ENCODE data around the gene CELF4.
A peak's percentile ranks its signal among the peaks of the same experiment; 100 is the strongest.

CELF4 gene

GRCh38 chr18:37501136-37501535 lies 64.5 kb downstream of the CELF4 start:
- Histone ChIP-seq H3K4me1 (ENCODE audit: insufficient read depth, low read length) (no peaks in the 10 kb centered on the region), H3K27me3 (ENCODE audit: insufficient read depth, low read length) (no peaks in the 10 kb centered on the region), H3K9ac (ENCODE audit: low read depth, low read length) (no peak overlapping the region), H3K4me3 (ENCODE audit: low read length) (no peak overlapping the region), H3K27ac (ENCODE audit: low read length) (no peak overlapping the region), H3K36me3 (ENCODE audit: insufficient read depth, low read depth, low read length) (no peaks in the 10 kb centered on the region), H3K9me3 (ENCODE audit: insufficient read depth, low read depth, low read length) (no peaks in the 10 kb centered on the region)

GRCh38 chr18:37499913-37500312 lies 65.7 kb downstream of the CELF4 start:
- Histone ChIP-seq H3K36me3 (ENCODE audit: insufficient read depth, low read depth, low read length) (no peaks in the 10 kb centered on the region), H3K27me3 (ENCODE audit: insufficient read depth, low read length) (0 out of 2 replicates have a peak, but pooled peaks cover 3% of the 10 kb centered on the region), H3K9ac (ENCODE audit: low read depth, low read length) (no peak overlapping the region), H3K9me3 (ENCODE audit: insufficient read depth, low read depth, low read length) (no peaks in the 10 kb centered on the region), H3K27ac (ENCODE audit: low read length) (no peak overlapping the region), H3K4me3 (ENCODE audit: low read length) (no peak overlapping the region), H3K4me1 (ENCODE audit: insufficient read depth, low read length) (no peaks in the 10 kb centered on the region)

DNA sequence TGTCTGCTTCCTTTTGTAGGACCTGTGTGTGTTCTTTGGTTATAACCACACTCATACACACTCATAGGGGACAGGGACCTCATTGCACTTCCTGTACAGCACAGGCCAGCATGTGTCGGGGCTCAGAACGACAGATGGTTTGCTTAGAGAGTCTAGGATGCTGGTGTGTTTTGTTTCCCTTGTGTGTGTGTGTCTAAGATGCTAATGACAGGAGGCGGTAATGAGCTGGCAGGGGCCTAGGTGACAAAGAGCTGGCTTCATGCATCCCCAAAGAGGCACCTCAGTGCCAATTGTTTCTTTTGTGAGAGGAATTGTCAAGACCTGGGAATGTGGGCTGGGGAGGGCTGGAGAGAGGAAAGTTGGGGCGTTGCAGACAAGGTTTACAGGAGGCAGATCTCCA lies 66.6 kb downstream of the CELF4 start:
- Histone ChIP-seq H3K9me3 (ENCODE audit: insufficient read depth, low read depth, low read length) (no peaks in the 10 kb centered on the region), H3K27ac (ENCODE audit: low read length) (no peak overlapping the region), H3K9ac (ENCODE audit: low read depth, low read length) (no peak overlapping the region), H3K4me3 (ENCODE audit: low read length) (no peak overlapping the region), H3K4me1 (ENCODE audit: insufficient read depth, low read length) (no peaks in the 10 kb centered on the region), H3K27me3 (ENCODE audit: insufficient read depth, low read length) (peaks cover 11% of the 10 kb centered on the region; the same call in 1 of the 2 replicates), H3K36me3 (ENCODE audit: insufficient read depth, low read depth, low read length) (no peaks in the 10 kb centered on the region)

- peaks cover 3% of the 10 kb centered on the region; the same call in 1 of the 2 replicates for H3K4me1 ChIP-seq (ENCODE audit: insufficient read depth, low read length)
- peaks cover 13% of the 10 kb centered on the region; the same call in 1 of the 2 replicates for H3K27me3 ChIP-seq (ENCODE audit: insufficient read depth, low read length)
- H3K9me3 ChIP-seq (ENCODE audit: insufficient read depth, low read depth, low read length): no peaks in the 10 kb centered on the region
- H3K36me3 ChIP-seq (ENCODE audit: insufficient read depth, low read depth, low read length): no peaks in the 10 kb centered on the region
- H3K9ac ChIP-seq (ENCODE audit: low read depth, low read length): no peak overlapping the region
- no peak overlapping the region for H3K4me3 ChIP-seq (ENCODE audit: low read length)
- H3K27ac ChIP-seq (ENCODE audit: low read length): no peak overlapping the region
These were observed 67.6 kb downstream of the CELF4 start for GRCh38 chr18:37497853-37498518.

GRCh38 chr18:37496568-37496967 lies 69.0 kb downstream of the CELF4 start:
- Histone ChIP-seq H3K4me3 (ENCODE audit: low read length) (no peak overlapping the region), H3K36me3 (ENCODE audit: insufficient read depth, low read depth, low read length) (no peaks in the 10 kb centered on the region), H3K9ac (ENCODE audit: low read depth, low read length) (no peak overlapping the region), H3K4me1 (ENCODE audit: insufficient read depth, low read length) (peaks cover 6% of the 10 kb centered on the region; the same call in 1 of the 2 replicates), H3K27me3 (ENCODE audit: insufficient read depth, low read length) (peaks cover 25% of the 10 kb centered on the region; the same call in 1 of the 2 replicates), H3K9me3 (ENCODE audit: insufficient read depth, low read depth, low read length) (no peaks in the 10 kb centered on the region), H3K27ac (ENCODE audit: low read length) (no peak overlapping the region)

GRCh38 chr18:37495354-37495753 lies 70.2 kb downstream of the CELF4 start:
- Histone ChIP-seq H3K36me3 (ENCODE audit: insufficient read depth, low read depth, low read length) (no peaks in the 10 kb centered on the region), H3K4me3 (ENCODE audit: low read length) (no peak overlapping the region), H3K27me3 (ENCODE audit: insufficient read depth, low read length) (peaks cover 33% of the 10 kb centered on the region; the same call in 1 of the 2 replicates), H3K4me1 (ENCODE audit: insufficient read depth, low read length) (peaks cover 10% of the 10 kb centered on the region; the same call in 1 of the 2 replicates), H3K9me3 (ENCODE audit: insufficient read depth, low read depth, low read length) (no peaks in the 10 kb centered on the region), H3K27ac (ENCODE audit: low read length) (no peak overlapping the region), H3K9ac (ENCODE audit: low read depth, low read length) (no peak overlapping the region)

GRCh38 chr18:37494406-37494805 lies 71.2 kb downstream of the CELF4 start:
- H3K27me3 ChIP-seq (ENCODE audit: insufficient read depth, low read length): peaks cover 40% of the 10 kb centered on the region; the same call in 1 of the 2 replicates
- H3K9ac ChIP-seq (ENCODE audit: low read depth, low read length): no peak overlapping the region
- H3K4me1 ChIP-seq (ENCODE audit: insufficient read depth, low read length): peaks cover 20% of the 10 kb centered on the region

DNA sequence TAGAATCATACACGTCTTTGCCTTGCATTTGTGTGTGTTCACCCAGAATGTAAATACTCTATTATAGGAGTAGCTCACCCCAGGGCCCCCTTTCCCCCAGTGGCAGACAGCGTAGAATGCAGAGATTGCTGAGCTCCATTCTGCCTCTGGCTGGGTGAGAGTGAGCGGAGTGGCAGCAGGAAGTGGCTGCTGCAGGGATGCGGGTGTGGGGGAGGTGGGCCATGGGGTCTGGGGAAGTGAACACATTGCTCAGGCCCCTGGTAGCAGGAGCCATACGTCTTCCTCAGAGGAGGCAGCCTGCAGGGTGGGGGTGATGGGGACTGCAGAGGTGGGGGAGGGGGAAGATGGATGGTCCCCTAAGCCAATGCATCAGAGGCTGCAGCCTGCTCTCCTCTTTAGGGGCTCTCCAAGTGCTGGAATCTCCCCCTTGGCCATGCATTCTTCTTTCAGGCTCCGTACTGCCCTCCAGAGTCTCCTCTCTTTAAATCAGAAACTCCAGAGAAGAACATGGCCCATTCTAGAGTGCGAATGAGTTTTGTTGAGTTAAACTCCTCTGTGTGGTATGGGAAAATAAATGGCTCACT lies 72.2 kb downstream of the CELF4 start:
- peaks cover 23% of the 10 kb centered on the region for H3K4me1 ChIP-seq (ENCODE audit: insufficient read depth, low read length)
- H3K4me3 ChIP-seq (ENCODE audit: low read length): no peak overlapping the region
- no peak overlapping the region for H3K27ac ChIP-seq (ENCODE audit: low read length)
- H3K9ac ChIP-seq (ENCODE audit: low read depth, low read length): no peak overlapping the region
- H3K9me3 ChIP-seq (ENCODE audit: insufficient read depth, low read depth, low read length): no peaks in the 10 kb centered on the region
- no peaks in the 10 kb centered on the region for H3K36me3 ChIP-seq (ENCODE audit: insufficient read depth, low read depth, low read length)
- peaks cover 50% of the 10 kb centered on the region for H3K27me3 ChIP-seq (ENCODE audit: insufficient read depth, low read length)

More at GRCh38 chr18:37494406-37494805, 71.2 kb downstream of the CELF4 start:
- Histone ChIP-seq H3K4me3 (ENCODE audit: low read length) (no peak overlapping the region), H3K27ac (ENCODE audit: low read length) (no peak overlapping the region), H3K36me3 (ENCODE audit: insufficient read depth, low read depth, low read length) (no peaks in the 10 kb centered on the region), H3K9me3 (ENCODE audit: insufficient read depth, low read depth, low read length) (no peaks in the 10 kb centered on the region)

DNA sequence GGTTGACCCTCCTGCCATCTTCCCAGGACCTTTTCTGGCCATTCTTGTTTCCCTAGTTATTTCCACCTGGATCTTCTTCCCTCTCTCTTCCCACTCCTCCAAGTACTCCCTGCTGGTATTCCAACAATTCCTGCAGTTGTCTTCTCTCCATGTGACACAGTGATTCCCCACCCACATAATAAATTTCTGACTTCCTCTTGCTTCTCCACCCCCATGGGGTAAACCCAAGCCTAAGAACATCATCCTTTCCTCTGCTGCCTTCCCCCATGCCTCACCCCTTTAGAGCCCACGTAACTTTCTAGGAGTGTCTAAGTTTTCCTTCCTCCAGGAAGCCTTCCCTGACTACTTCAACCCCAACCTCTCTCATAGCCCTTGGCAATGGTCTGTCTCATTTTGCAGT lies 72.6 kb downstream of the CELF4 start:
- H3K27ac ChIP-seq (ENCODE audit: low read length): no peak overlapping the region
- no peak overlapping the region for H3K4me3 ChIP-seq (ENCODE audit: low read length)
- peaks cover 55% of the 10 kb centered on the region for H3K27me3 ChIP-seq (ENCODE audit: insufficient read depth, low read length)
- no peaks in the 10 kb centered on the region for H3K36me3 ChIP-seq (ENCODE audit: insufficient read depth, low read depth, low read length)
- H3K9ac ChIP-seq (ENCODE audit: low read depth, low read length): no peak overlapping the region
- peaks cover 25% of the 10 kb centered on the region for H3K4me1 ChIP-seq (ENCODE audit: insufficient read depth, low read length)
- no peaks in the 10 kb centered on the region for H3K9me3 ChIP-seq (ENCODE audit: insufficient read depth, low read depth, low read length)

DNA sequence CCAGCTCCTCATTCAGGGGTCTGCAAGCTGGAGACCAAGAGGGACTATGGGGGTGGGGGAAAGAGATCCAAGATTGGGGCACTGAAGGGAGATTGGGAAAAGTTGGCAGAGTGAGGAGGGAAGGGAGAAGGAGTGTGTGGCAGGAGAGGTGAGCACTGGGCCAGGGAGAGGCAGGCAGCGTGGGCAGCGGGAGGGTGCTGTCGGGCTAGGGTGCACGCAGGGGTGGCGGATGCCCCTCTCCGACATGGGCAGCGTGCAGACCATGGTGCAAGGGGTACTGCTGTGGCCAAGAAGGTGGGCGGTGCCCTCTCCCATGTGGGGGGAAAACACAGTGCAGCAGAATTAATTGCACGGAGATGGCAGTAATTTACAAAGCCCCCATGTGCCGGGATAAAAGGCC lies 74.1 kb downstream of the CELF4 start:
- no peaks in the 10 kb centered on the region for H3K9me3 ChIP-seq (ENCODE audit: insufficient read depth, low read depth, low read length)
- H3K9ac ChIP-seq (ENCODE audit: low read depth, low read length): no peak overlapping the region
- no peak overlapping the region for H3K4me3 ChIP-seq (ENCODE audit: low read length)
- H3K4me1 ChIP-seq (ENCODE audit: insufficient read depth, low read length): peaks cover 35% of the 10 kb centered on the region
- no peaks in the 10 kb centered on the region for H3K36me3 ChIP-seq (ENCODE audit: insufficient read depth, low read depth, low read length)
- peaks cover 69% of the 10 kb centered on the region for H3K27me3 ChIP-seq (ENCODE audit: insufficient read depth, low read length)
- H3K27ac ChIP-seq (ENCODE audit: low read length): no peak overlapping the region

DNA sequence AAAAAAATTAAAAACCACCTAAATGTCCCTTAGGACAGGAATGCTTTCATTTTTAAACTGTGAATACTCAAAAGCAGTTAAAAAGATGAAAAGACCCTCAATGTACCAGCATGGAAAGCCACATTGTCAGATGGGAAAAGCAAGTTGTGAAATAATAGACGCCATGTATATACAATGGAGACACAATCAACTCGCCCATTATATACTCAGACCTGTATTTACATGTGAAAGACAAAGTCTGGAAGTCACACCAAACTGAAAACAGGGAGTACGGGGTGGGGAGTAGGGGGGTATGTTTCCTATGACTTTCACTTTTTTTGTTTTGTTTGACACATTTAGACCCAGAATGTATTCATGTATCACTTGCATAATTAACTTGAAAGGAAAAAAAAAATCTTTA lies 75.6 kb downstream of the CELF4 start:
- H3K4me3 ChIP-seq (ENCODE audit: low read length): no peak overlapping the region
- H3K9ac ChIP-seq (ENCODE audit: low read depth, low read length): 0 out of 2 replicates have a peak overlapping the region, but pooled peaks have one; percentile 11
- peaks cover 77% of the 10 kb centered on the region for H3K27me3 ChIP-seq (ENCODE audit: insufficient read depth, low read length)
- H3K9me3 ChIP-seq (ENCODE audit: insufficient read depth, low read depth, low read length): no peaks in the 10 kb centered on the region
- H3K27ac ChIP-seq (ENCODE audit: low read length): no peak overlapping the region
- H3K36me3 ChIP-seq (ENCODE audit: insufficient read depth, low read depth, low read length): no peaks in the 10 kb centered on the region
- H3K4me1 ChIP-seq (ENCODE audit: insufficient read depth, low read length): peaks cover 35% of the 10 kb centered on the region

DNA sequence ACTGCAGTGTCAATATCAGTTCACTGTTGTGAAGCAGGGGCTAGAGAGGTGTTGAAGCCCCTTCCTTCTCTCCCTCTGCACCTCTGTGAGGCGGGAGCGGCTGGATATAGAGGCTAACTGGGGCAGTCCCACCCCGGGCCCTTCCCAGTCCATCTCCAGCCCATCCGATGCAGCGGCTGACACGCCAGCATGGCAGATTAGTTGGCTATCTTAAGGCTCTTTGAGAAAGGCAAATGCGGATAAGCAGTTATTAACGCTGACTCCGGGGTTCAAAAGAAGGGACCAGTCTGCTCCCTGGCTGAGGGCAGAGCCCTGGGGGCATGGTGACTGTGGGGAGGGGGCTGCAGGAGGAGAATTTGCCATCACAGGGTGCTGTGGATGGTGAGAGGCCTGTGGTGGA lies 76.6 kb downstream of the CELF4 start:
- Histone ChIP-seq H3K4me1 (ENCODE audit: insufficient read depth, low read length) (peaks cover 42% of the 10 kb centered on the region), H3K27ac (ENCODE audit: low read length) (no peak overlapping the region), H3K27me3 (ENCODE audit: insufficient read depth, low read length) (peaks cover 79% of the 10 kb centered on the region), H3K4me3 (ENCODE audit: low read length) (no peak overlapping the region), H3K9me3 (ENCODE audit: insufficient read depth, low read depth, low read length) (no peaks in the 10 kb centered on the region), H3K9ac (ENCODE audit: low read depth, low read length) (no peak overlapping the region), H3K36me3 (ENCODE audit: insufficient read depth, low read depth, low read length) (no peaks in the 10 kb centered on the region)
